Limb (tissue), 2 donors: ENCODE data around the gene ADAT3.
A peak's percentile ranks its signal among the peaks of the same experiment; 100 is the strongest.

Experiments
- DNase-seq, 2 donors: peaks; one replicate each; pipeline ENCODE4 v3.0.0-alpha.2; 2016; ENCODE audit errors: extremely low spot score in 2 of 2

Gene ADAT3

DNA sequence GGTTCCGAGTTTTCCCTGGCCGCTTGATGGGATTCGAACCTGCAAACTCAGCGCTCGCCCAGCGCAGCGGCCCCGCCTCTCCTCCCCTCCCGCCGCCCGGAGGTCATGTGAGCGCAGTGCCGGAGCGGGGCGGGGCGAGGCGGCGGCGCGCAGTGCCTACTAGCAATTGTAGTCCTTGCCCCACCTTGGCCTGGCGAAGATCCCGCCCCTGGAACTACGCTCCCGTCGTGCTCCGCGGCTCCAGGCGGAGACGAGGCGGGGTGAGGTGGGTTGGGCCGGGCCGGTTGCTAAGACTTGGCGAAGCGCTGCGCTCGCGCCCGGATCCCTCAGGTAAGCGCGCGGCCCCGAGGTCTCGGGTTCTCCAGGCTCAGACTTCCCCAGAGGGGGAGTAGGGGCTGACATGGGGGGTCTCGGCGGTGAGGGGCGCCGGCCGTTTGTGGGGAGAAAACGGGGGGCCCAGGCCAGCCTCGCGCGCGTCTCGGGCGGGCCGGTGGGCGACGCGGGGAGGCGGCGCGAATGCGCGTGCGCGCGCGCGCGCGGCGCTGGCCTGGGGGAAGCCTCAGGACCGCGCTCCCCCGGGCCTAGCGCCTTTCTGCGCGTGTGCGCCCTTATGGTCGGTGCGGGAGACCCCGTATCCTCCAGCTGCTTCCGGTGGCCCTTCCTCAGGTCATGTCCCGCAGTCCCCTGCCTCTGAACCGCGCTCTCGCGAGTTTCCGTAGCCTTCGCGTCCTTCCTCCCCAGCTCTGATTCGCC is at the start of gene ADAT3, which contains the start of gene SCAMP4:
Gene ADAT3 (plus strand): TSS at position 290 of the 753 bp plus-strand sequence. CDS start 6,649 bp downstream, outside the sequence.
Gene SCAMP4 (plus strand): TSS at position 290 of the 753 bp plus-strand sequence. CDS start 9,621 bp downstream, outside the sequence.
- DNase-seq: peak; percentile 99

DNA sequence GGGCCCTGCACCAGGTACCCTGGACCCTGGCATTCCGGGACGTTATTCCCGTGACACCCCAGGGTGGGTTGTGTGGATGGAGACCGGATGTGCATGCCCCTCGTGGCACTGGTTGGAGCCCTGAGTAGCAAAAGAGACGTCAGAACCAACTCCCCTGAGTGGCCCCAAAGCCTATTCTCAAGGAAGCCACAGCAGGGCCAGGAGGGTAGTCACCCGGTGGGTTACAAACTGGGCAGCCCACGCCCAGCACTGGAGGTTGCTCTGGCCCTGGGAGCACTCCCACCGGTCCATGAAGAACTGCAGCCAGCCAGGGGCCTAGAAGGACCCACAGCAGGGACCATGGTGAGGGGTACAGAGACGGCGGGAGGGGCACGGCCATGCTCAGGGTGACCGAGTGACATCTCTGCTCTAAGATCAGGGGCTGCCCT is 49.4 kb upstream of the ADAT3 start:
- DNase-seq: no peak

DNA sequence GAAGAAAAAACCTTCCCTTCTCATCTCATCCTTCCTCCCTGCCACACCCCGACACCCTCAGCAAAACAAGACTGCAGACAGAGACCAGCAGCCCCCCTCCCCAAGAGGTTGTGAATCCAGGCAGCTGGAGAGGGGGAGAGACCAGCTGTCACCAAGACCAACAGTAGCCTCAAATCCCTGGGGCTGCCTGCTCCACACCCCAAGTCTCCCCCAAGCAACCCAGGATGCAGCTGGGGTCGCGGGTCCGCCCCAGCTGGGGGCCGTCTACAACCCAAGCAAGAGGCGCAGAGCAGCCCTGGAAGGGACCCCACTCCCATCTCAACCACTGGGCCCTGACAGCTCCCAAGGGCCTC is 48.9 kb upstream of the ADAT3 start:
- DNase-seq: no peak

DNA sequence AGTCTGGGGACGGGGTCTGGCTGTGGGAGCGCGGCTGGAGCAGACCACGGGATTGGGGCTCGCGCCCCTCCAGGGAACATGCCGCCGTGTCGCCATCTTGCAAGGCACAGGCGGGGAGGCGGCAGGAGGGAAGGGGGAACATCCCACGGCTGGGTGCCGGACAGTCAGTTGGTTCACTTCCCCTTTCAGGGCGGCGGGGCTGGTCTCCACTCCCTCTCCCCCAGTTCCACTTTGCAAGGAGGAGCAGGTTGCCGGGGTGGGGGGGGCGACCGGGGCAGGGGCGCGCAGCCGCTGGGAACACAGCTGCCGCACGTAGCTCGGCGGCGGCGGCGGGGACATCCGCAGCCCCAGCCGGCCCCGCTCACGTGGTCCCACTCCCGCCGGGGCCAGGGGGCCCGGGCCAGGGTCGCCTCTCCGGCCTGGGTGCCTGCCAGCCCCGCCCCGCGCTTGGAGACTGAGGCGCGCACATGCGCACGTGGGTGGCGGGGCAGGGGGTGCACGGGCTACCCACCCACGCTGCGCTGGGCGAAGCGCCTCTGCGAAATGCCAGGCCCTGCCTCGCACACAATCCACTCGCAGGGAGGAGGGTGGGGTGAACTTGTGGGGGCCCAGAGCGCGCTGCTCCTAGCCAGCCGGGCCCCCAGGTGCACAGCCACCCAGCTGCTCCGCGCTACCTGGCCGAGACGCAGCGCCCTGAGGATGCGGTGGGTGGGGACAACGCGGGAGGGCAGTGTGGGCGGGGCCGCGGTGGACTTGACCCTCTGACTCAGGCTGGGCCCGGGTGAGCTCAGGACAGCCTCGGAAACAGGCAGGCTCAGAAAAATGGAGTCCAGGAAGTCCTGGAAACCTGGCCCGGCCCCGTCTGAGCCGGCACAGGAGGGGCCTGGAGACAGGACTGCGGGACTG is 48.2 kb upstream of the ADAT3 start:
- peak; percentile 54 to 81 for DNase-seq

DNA sequence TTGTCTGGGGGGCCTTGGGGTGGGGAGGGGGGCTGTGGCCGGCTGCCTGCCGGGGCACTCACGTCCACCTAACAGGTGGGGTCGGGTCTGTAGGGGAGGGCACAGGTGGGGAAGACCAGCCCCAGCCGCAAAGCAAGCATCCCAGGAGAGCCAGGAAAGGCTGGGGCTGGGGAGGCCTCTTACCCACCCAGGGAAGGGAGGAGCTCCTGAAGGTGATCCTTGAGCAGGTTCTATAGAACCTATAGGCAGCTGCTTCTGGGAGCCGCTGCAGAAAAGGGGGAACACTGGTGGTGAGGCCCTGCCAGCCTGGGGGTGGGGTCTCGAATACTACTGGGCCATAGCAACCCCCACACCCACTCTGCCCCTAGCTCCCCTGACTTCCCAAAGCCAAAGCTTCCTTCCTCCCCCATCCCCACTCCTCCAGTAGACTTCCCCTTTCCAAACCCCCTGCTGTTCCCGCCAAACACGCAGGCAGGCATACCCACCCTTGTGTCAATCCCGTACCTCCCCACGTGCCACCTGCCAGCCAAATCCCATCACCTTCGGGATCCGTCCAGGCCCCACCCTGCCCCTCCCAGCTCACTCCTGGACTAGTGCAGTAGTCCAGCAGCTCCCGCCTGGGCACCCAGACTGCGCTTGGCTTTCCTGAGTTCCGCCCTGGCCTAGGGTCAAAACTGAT is 47.4 kb upstream of the ADAT3 start:
- no peak for DNase-seq

DNA sequence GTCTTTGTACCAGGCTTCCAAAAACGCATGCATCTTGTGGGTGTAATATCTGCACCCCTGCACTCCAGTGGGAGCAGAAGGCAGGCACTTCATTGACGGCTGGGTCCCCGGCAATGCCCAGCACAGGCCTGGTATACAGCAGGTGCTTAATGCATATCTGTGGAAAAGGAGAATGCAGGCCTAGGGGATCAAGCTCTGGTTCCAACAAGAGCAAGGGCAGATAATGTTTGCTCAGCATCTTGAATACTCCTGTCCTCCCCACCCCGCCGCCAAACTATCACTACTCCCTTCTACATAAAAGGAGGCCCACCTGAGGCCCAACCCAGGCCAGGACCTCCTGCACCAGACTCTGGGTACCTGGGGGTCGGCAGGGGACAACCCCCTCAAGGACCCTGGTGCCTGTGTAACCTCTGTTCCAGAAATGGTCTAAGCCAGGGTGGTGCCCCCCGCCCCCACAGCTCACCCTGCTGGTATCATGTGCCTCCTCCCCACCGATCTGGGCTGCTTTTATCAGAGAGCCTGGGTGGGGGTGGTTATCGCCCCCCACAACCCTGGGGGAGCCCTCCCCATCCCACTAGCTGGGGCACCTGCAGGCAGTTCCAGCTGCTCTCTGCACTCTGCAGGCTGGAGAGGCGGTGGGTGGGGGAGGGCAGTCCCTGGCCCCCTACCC is 46.7 kb upstream of the ADAT3 start:
- no peak for DNase-seq

DNA sequence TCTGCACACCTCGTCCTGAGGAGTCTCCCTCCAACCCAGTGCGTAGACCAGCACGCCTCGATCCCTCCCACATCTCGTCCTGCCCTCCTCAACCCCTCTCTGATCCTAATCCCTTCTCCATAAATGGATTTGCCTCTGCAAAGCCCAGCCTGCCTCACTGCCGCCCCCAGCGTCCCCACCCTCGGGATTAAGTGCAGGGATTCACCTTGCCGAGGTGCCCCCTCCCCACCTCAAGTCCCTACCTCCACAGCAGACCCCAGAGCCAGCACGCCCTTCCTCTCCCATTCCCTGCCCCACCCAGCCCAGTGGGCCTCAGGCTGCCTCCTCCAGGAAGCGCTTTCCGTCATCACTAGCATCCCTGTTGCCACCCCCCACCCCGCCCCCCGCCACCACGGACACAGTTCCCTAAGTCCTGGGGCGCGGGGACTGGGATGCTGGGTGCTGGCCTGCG is 45.8 kb upstream of the ADAT3 start:
- no peak for DNase-seq

DNA sequence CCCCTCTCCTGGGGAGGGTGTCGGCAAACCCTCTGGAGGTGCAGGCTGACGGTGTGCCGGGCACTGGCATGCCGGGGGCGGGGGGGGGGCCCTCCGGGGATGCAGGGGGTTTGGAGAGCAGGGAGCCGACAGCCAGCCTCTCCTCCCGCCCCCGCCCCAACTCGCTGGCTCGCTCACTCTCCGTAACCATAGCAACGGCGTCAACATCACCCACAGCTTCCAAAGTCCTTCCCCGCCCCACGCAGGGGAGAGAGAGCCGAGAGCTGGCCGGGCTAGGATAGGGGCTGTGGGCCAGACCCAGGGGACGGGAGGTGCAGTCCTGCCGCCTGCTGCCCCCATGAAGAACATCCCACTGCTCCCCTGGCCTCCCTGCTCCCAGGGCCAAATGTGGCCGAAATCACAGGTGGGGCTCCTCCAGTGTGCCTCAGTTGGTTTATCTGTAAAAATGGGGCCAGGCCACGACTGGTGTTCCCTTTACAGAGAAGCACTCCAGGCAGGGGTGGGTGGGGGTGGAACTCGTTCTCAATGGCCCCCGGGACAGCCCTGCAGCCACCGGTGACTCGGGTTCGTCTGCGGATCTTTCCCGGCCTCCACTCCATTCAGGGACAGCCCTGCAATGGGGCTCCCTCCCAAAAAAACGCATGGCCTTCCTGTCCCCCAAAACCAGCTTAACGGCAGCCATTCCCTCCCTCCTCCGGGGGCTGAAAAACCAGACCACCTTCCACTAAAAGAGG is 45.0 kb upstream of the ADAT3 start:
- peak; percentile 87 for DNase-seq

DNA sequence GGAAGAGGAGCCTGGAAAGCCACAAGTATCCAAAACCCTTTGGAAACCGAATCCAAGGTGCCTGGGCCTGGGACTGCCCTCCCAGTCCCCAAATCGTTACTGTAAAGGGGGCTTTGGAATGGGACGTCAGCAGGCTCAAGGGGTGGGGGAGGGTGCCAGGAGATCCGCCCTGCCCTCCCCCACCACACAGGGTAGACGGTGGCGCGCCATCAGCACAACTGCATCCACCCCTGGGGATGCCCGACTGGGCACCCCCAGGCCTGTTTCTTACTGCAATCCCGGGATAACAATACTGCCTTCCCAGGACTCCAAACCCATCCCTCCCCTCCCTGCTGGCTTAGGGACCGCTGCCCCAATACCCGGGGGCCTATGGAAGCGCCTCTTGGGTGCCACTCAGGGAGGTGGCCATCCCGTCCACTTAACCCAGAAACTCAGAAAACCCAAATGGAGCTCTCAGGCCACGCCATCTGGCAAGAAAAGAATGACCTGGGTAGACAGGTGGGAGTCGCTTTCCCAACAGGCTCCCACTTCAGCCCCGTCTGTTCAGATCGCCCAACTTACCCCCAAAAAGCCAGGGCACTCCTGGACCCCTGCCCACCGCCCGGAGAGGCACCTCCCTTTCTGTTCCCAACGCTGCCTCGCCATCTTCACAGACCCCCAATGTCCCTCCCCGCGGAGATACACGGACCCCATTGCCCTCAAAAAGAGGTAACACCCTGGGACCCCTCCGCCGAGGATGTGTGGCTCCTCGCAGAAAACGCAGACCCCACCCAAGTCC is 44.2 kb upstream of the ADAT3 start:
- no peak for DNase-seq

DNA sequence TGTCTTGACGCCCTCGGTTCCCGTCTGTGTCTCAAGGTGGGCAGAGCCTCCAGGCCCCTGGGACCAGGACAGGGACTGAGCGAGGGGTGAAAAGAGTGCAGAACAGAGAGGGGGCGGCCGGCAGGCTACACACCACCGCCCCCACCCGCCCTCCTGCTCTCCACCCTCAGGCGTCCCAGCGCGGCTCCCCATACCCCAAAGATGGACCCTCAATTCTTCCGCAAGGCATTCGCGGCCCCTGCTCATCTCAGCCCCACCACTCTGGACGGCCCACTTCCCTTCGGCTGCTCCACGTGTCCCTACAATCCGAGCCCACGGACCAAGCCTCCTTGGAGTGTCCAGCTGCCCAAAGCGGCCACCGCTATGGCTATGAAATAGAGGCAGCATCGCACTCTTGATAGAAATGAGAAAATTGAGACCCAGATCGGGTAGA is 43.6 kb upstream of the ADAT3 start:
- DNase-seq: no peak

DNA sequence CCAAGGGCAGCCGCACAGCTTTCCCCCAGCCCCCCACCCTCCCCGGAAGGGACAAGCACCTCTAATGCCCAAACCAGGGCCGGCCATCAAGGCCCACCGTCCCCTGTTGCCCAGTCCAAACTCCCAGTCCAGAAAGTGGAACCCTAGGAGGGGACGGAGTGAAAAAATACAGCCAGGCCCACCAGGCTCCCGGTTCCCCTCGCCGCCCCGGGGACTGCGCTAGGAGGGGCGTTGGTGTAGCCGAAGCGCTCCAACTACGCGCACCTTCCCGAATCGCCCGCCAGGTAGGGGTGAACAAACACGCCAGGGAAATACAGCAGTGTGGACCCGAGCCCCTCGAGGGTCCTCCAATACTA is 43.2 kb upstream of the ADAT3 start:
- no peak for DNase-seq

DNA sequence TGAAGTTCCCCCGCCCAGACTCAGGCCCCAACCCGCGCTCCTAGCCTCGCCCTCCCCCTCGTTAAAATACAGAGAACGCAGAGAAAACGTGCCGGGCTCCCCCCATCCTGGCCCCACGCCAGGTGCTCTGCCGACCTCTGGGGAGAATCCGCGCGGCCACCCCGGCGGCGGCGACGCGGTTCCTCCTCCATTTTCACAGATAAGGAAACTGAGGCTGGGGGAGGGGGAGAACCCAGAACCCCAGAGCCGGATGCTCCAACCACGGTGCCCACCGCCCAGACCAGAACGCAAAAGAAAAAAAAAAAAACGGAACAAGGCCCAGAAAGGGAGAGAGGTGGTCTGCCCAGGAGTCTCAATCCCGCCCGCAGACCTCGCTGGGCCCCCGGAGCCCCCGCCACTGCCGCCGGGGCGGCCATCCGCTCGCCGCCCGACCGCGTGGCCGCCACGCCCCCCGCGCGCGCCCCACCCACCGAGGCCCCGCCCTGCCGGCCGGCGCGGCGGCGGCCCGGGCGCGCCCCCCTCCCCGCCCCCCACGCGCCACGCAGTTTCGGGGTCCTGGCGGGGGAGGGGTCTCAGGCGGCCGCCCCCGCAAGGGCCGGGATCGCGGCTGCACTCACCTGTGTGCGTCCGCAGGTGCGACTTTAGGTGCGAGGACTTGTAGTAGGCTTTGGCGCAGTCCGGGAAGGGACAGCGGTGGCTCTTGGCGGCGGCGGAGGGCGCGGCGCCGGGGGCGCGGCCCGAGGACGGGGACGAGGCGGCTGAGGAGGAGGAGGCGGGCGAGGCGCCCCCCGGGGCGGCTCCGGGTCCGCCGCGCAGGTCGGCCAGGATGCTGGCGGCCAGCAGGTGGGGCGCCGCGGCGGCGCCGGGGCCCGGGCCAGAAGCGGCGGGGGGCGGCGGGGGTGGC is 42.5 kb upstream of the ADAT3 start:
- peak in 1 of 2 donors; percentile 78 for DNase-seq

DNA sequence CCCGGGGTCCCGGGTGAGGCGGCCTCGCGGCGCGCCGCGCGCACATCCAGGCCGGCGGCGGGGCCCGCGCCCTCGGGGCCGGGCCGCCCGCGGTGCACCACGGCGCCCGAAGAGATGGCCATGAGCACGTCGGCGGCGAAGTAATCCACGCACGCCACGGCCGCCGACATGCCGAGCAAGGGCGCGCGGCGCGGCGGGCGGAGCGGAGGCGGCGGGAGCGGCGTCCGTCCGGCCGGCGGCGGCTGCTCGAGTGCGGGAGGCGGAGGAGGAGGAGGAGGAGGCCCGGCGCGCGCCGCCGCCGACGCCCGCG is 41.9 kb upstream of the ADAT3 start, which contains the start of gene KLF16:
Gene KLF16 (minus strand): TSS at position 252 of the 310 bp plus-strand sequence. CDS start 82 bp downstream, at position 170.
- no peak for DNase-seq

DNA sequence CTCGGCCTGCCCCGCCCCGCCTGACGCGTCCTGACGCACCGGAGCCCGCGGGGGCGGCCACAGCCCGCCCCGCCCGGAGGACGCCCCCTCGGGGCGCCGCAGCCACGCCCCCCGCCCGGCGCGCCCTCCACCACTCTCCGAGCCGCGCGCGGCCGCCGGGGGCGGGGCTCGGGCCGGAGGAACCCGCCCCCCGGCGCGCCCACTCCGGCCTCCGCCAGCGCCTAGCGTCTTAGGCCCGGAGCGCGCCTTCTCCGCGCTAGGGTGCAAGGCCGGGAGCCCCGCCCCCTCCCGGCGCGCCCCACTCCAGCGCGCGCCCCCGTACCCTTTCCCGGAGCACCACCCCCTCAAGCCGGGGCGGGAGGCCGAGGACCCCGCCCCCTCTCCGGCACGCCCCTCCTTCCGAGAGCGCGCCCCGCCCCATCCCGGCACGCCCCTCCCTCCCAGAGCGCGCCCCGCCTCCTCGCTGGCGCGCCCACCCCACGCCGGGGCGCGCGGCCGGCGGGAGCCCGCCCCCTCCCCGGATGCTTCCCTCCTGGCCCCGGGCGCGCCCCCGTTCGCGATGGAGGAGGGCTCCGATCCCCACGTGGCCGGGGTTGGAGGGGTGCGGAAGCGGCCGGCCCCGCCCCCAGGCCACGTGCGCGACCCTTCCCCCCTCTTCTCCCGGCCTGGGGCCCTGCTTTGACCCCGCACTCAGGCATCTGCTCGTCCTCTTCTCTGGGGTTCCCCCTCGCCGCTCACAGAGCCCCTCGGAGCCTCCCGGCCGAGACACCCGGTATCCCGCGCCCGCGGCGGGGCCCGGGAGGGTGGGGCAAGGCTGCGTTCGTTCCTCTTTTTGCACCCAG is 41.3 kb upstream of the ADAT3 start:
- DNase-seq: peak; percentile 92 to 96

DNA sequence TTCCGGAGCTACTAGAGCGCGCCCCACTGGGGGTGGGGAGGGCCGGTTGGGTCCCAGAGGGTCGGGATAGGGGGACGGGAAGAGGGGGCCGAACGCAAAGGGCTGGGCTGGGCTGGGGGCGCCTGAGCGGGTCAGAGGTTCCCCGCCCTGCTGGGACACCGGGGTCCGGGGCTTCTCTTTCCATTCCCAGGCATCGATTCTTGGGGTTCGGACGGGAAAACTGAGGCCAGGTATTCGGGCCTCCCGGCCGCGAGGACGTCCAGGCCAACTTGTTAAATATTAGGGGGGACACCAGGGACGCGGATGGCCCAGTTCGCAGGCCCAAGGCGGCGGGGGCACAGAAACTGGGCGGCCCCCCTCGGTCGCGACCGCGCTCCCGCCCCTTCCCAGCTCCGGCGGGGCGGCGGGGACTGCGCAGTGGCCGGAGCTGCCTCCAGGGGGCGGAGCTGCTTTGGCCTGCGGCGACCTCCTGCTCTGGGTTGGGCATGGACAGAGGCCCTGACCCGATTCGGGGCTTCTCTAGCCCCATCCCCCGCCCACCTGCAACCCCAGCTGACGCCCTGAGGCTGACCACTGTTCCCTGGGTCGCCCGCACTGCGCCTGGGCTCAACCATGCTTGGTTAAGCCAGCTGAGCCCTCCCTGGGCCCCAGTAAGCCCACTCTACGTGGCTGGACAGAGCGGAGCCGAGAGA is 40.6 kb upstream of the ADAT3 start:
- DNase-seq: peak in 1 of 2 donors; percentile 81

DNA sequence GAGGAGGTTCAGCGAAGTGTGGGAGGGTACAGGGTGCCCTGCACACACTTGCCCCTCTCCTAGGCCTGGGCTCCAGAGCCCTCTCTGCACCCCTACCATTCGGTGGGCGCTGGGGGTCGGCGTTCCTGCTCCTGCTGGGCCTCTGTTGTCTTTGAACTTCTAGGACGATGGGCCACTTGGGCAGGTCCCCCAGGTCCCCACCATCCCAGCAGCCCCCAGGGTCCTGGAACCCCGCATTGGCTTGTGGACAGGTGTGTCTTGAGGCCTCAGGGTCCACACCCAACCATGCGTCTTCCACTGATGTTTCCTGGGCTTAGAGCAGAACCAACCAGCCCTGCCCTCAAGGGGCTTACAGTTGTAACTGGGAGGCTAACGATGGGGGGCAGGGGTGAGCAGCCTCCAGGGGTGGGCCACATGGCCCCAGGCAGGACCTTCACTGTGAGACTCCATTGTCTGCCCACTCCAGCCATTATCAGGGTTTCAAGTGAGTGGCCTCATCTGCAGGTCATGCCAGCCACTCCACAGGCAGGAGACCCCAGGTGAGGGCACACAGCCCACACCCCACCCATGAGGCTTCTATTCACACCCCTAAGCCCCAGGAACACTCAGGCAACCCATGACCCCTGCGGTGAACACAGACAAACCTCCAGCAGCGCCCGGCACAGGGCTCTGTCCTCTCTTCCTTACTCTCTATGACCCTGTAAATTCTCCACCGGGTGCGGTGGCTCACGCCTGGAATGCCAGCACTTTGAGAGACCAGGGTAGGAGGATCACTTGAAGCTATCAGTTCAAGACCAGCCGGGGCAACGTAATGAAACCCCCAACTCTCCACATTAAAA is 39.8 kb upstream of the ADAT3 start:
- DNase-seq: no peak
